Daoy (cell line): ENCODE data around the gene RBBP4. TPM values are rescaled to one million over a fixed set of nuclear protein-coding genes. Genes with fewer than 3 reads are reported as not detected.
A peak's percentile ranks its signal among the peaks of the same experiment; 100 is the strongest.
"Not testable (repeated sequence)": the region's sequence is repeated elsewhere in the genome, so short reads cannot be mapped to it uniquely, and the experiment has no call there.

ENCODE experiments used
- DNase-seq: peaks from one replicate; pipeline ENCODE4 v3.0.0-alpha.2; 2015; ENCODE audit warnings: low read depth
- total RNA-seq: library from RNA; depleted of rRNA; stranded (reverse); fragments of >200 nt; shearing (Covaris generic); gene quantifications from 2 replicates; pipeline ENCODE4 v1.2.3, GENCODE V29; 2014

RBBP4 gene
- total RNA-seq, 1 experiment from 2014 or later: 152 TPM

DNA sequence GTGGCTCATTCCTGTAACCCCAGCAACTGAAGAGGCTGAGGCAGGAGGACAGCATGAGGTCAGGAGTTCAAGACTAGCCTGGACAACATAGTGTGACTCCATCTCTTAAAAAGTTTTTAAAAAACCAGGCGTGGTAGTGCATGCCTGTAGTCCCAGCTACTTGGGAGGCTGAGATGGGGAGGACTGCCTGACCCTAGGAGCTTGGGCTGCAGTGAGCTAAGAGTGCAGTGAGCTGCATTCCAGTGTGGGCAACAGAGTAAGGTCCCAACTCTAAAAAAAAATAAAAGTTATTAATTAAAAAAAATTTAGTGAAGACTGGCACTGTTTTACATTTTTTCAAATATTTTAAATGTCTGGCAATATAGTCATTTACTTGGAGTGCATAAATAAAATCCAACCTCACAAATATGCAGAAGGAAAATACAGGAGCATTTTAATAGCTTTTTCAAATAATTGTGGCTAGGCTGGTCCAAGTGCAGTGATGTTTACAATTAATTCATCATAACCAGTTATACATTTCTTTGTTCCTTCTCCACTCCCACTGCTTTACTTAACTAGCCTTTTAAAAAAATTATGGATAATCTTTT is 11.4 kb upstream of the RBBP4 start:
- DNase-seq: no peak

DNA sequence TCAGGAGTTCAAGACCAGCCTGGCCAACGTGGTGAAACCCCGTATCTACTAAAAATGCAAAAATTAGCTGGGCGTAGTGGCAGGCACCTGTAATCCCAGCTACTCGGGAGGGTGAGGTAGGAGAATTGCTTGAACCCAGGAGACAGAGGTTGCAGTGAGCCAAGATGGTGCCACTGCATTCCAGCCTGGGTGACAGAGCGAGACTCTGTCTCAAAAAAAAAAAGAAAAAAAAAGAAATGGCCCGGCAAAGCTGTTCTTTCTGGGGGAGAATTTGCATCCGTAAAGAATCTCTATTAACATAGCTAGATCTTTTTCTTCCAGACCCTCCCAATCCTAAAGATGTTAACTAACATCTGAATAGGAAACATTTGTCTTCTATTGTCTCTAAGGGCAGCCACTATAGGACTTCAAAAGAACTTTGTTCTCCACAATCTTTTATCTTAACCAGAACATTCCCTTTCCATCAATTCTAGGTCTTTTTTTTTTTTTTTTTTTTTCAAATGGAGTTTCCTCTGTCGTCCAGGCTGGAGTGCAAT is 8.6 kb upstream of the RBBP4 start:
- not testable (repeated sequence) for DNase-seq

DNA sequence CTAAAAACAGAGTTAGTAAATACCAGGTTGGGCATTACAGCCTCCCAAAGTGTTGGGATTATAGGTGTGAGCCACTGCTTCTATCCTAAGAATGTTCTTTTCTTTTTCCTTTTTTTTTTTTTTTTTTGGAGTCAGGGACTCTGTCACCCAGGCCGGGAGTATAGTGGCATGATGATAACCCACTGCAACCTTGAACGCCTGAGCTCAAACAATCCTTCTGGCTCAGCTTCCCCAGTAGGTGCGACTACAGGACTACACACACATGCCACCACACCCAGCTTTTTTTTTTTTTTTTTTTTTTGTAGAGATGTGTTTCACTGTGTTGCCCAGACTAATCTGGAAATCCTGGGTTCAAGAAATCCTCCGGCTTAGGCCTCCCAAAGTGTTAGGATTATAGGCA is 6.6 kb upstream of the RBBP4 start:
- DNase-seq: no peak

DNA sequence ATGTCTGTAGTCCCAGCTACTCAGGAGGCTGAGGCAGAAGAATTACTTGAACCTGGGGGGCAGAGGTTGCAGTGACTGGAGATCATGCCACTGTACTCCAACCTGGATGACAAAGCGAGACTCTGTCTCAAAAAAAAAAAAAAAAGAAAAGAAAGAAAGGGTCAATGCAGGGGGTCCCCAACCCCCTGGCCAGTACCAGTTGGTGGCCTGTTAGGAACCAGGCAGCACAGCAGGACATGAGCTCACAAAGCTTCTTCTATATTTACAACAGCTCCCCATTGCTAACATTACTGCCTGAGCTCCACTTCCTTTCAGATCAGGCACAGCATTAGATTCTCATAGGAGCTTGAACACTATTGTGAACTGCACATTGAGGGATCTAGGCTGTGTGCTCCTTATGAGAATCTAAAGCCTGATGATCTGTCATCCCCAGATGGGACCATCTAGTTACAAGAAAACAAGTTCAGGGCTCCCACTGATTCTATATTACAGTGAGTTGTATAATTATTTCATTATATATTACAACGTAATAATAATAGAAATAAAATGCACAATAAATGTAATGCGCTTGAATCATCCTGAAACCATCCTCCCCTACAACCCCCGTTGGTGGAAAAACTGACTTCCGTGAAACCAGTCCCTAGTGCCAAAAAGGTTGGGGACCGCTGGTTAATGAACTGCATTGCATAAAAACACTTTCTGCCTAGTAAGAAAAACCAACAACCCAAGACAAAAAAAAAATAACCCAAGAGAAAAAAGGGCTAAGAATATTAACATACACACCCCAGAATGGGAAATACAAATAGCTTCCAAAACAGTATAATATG is 3.5 kb upstream of the RBBP4 start:
- no peak for DNase-seq

DNA sequence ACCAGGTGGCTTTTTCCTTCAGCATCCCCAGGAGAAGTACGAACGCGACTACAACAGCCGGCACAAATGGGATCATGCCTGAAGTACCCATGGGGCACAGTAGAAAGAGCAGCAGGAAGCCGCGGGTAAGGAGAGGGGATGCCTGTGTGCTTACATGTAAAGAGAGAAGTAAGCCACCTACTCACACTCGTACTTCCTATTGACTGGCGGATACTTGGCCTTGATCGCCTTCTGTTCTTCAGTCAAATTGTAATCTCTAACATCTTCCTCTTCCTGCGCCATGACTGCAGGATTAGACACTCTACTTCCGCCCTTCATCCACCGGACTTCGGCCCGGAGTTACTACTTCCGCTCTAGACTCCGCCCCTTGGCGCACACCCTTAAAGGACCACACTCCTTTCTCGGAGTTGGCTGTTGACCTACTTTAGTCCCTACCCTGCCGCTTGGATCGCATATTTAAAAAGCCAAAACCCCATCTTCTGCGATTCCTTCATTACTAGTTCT is 708 bp upstream of the RBBP4 start, which contains the start of gene ZBTB8OS:
Gene ZBTB8OS, minus strand, starts transcription at position 303 of the 504 bp plus-strand sequence. Its CDS starts 21 bp downstream, at position 282.
- peak; percentile 95 for DNase-seq

DNA sequence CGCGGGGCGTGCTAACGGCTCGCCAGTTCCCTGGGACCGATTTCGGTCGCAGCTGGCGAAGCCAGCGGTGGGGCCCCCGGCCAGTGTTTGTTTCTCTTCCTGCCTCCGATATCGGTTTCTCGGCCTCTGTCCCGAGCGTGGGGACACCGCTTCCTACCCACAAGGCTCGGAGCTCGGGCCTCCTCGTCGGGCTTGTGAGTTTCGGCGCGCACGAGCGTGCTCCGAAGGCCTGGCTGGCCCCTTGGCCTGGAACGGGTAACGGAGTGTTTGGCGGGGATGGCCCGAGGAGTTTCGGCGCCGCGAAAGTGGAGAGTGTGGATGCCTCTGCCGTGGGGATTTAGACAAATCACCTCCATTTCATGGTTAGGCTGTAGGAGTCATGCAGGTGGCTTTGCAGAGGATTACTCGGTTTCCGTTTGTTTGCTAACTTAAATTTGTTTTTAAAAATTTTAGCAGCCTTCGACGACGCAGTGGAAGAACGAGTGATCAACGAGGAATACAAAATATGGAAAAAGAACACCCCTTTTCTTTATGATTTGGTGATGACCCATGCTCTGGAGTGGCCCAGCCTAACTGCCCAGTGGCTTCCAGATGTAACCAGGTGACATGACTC is 559 bp downstream of the RBBP4 start:
- no peak for DNase-seq

DNA sequence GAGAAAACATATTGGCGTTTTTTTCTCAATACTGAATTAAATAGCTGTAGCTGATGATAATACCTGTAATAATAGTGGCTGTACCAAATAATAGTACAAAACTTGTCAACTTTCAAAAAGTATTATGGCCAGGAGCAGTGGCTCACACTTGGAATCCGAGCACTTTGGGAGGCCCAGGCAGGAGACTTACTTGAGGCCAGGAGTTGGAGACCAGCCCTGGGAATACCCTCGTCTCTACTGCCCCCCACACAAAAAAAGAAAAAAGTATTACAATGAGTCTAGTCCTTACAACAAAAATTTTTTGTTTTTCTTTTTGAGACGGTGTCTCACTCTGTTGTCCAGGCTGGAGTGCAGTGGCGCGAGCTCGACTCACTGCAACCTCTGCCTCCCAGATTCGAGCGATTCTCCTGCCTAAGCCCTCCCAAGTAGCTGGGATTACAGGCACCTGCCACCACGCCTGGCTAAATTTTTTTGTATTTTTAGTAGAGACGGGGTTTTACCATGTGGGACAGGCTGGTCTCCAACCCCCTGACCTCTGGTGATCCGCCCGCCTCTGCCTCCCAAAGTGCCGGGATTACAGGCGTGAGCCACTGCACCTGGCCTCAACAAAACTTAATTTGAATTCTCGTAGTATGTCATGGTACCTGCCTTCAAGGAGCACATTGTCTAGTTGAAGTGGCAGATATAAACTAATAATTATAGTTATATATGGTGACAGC is 1.4 kb downstream of the RBBP4 start:
- no peak for DNase-seq

DNA sequence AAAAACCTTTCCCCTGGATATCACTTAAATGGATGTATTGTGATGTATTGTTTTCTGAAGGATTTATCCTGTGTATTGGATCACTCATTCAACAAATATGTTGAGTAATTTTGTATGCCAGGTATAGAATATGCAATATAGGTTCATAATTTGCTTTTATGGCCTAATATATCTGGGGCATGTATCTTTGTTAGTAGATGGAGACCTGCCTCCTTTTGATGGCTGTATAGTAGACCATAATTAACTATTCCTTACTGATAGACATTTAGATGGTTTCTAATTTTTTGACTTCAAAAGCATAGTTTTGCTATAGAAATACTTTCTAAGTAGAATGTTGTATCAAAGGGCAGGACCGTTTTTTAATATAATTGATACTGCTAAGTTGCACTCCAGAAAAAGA is 8.6 kb downstream of the RBBP4 start:
- no peak for DNase-seq

DNA sequence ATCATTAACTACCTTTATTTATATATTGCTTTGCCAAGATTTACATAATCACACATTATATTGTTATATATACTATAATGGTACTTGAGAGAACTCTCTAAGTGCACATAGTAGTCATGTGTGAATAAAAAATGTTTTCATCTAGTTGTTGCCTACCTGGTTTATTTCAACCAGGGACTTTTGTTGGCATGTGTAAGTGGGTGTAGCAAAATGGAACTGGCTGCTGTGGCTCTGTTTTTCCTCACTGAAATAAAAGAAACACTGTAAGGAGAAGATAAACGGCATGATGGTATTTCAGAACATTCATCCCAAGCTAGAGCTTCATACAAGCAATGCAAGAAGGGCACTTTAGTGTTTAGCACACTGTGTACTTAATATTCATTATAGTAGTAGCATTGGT is 14.9 kb downstream of the RBBP4 start:
- no peak for DNase-seq

DNA sequence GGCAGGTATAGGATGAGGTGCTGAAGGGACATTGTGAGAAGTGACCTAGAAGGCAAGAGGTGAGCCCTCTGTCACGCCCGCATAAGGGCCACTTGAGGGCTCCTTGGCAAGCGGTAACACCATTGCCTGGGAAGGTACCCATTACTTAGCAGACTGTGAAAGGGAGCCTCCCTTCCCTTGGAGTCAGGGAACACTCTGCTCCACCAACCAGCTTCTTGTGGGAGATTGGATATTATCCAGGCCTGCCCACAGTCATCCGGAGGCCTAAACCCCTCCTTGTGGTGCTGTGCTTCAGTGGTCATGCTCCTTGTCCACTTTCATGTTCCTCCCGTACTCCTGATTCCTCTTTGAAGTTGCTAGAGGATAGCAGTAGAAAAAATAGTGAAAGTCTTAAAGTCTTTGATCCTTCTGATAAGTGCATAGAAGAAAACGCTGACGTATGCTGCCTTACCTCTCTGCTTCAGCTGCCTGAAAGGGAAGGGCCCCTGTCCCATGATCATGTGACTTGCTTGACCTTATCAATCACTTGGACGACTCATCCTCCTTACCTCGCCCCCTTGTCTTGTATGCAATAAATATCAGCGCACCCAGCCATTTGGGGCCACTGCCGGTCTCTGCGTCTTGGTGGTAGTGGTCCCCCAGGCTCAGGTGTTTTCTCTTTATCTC is 16.0 kb downstream of the RBBP4 start:
- no peak for DNase-seq

DNA sequence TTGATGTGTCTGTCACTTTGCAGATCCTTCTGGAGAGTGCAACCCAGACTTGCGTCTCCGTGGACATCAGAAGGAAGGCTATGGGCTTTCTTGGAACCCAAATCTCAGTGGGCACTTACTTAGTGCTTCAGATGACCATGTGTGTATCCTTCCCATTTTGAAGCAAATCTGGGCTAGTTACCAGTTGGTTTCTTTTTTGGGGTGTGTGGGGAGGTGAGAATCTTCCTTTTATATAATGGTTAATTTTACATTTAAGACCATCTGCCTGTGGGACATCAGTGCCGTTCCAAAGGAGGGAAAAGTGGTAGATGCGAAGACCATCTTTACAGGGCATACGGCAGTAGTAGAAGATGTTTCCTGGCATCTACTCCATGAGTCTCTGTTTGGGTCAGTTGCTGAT is 17.7 kb downstream of the RBBP4 start:
- DNase-seq: not testable (repeated sequence)

DNA sequence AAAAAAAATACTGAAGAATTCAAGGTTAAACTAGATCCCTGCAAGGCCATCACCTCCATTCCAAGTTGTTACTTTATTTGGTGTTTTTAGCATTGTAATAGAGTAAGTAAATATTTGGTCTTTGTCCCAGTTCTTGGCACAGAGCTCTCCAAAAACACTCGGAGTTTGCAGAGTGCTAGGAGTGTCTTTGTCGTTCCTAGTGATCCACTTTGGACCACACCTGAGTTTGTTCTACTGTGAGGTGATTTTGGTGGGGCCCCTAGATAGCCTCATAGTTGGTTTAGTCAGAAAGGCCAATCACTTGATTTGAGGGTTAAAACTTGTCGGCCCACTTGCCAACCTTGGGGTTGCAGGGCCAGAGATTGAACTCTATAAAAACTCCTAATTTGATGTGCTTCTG is 25.9 kb downstream of the RBBP4 start:
- DNase-seq: no peak

DNA sequence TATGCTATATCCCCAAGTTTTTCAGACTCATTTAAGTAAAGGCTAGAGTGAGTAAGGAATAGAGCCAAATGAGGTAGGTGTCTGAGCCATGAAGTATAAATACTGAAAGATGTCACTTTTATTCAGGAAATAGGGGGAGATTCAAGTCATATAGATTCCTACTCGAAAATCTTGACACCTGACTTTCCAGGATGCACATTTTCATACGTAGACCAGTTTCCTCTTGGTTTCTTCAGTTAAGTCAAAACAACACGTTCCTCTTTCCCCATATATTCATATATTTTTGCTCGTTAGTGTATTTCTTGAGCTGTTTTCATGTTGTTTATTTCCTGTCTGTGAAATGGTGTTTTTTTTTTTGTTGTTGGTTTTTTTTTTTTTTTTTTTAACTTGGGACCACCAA is 29.0 kb downstream of the RBBP4 start:
- not testable (repeated sequence) for DNase-seq

DNA sequence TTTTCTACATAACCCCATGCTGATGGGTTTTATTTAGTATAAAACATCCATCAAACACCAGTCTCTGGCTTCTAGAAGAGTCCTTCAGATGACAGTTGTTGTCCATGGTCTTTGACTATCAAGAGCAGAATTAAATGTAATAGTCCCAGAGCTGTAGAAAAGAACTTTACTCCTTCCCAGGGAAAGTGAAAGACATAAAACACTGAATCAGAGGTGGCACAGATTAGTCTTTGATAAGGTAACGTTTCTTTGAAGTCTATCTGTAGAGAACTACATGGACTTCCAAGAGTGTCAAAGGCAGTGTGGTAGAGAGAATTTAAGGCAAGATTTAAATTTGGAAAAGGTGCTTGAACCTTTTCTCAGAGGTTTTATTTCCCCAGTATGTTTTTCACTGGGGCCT is 29.6 kb downstream of the RBBP4 start:
- no peak for DNase-seq

DNA sequence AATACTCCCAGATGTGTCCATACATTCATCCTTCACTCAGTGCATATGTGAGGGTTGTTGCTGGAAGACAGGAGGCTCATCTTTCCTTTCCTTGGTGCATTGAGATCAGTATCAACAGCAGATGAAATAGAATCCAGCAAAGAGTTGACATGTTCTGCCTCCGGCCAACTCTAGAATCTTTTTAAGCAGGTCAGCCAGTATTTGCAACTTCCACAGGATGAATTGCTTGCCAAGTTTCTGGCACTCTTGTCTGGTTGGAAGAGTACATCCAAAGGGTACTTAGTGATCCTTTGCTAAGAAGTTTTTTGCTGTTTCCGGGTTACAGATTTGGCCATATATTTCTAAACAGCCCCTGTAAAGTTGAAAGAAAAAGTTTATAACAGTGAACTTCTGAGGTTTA is 30.5 kb downstream of the RBBP4 start:
- no peak for DNase-seq

DNA sequence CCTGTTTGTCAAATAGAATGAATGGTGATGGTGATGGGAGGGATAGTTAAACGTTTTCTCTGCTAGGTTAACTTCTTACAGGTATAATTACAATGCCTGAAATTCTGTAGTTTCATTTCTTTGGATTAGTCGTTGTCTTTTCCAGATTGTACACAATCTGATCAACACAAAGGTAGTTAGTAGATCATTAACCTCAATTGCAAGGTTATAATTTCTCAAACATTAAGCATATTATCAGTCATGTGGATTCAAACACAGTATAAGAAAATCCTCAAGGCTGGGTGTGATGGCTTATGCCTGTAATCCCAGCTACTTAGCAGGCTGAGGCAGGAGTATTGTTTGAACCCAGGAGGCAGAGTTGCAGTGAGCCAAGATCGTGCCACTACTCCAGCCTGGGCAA is 31.0 kb downstream of the RBBP4 start:
- no peak for DNase-seq

DNA sequence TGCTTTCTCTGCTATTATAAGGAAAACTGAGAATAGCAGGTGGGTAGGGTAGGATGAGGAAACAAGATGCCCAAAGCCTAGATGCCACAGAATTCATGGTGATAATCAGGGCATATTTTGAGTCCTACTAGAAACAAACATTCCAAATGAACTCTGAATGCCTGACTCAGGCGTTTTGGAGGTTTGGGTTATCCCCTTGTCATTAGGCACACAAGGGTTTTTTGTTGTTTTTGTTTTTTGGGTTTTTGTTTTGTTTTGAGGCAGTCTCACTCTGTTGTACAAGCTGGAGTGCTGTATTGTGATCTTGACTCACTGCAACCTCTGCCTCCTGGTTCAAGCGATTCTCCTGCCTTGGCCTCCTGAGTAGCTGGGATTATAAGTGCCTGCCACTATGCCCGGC is 32.4 kb downstream of the RBBP4 start:
- DNase-seq: no peak

DNA sequence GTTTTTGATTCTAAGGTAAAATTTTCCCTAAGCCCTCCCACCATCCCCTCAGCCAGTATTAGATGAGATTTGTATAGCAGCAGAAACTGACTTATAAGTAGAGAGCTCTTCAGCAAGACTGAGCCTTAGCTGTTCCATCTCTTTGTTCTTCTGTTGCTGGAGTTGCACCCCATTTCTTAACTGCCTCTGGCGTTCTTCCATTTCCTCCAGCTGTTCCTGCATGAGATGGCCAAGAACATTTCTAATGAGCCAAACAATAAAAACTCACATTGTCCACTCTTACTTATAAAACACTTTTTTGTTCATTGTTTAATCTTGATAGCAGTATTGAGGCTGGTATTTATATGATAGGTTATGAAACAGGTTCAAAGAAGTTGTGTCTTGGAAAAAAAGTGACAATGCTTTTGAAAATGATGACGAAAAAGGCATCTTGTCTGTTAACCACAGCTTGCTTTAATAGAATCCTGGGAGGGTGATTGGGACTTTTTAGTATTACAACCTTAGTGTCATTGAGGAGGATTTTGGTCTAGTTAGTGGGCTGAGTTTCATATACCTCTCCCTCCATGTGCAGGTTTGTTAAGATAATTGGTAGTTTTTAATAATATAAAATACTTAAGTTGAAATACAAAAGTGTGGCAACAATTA is 33.3 kb downstream of the RBBP4 start:
- no peak for DNase-seq

DNA sequence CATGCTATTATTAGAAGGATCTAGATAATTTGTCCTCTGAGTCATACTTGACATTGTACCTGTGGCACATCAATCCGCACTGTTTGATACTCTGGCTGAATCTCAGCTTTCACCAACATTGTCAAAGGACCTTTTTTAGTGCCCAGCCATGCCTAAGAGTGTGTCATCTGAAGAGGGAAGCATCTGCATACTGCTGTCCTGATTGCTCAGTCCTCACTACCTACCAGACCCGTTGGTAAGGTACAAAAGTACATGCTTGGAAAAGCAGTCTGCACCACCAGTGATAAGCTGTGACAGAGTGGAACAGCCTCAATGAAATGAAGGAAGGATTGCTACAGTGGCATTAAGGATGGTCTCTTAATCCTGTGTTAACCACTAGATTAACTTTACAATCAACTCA is 34.5 kb downstream of the RBBP4 start:
- no peak for DNase-seq

DNA sequence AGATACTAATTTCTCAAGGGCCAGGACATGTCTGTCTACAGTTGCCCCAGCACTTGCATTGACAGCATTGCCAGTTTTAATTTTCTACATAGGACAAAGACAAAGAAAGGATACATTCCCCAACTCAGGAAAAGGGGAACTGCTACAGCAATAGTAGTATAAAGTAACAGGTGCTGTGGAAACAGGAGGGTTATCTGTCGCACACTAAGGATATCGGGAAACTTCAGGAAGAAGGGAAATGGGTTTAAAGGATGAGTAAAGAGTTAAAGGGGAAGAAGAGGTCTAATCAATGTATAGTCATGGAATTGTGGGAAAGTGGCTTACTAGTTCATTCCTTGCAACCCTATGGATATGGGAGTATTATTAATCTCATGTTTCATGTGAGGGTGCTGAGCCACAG is 35.4 kb downstream of the RBBP4 start:
- DNase-seq: no peak
